WTC11 (cell line): Measurements from ENCODE around the gene CTNNA2.

Experiments
- ETV6 ChIP-seq: sonication (generic); formaldehyde crosslinking; IDR thresholded peaks from 2 replicates; pipeline ENCODE4 v1.8.1; 2022; ENCODE audit warnings: mild to moderate bottlenecking, missing genetic modification reagents
- JUN ChIP-seq: sonication (generic); formaldehyde crosslinking; IDR thresholded peaks from 2 replicates; pipeline ENCODE4 v1.8.0; 2023; ENCODE audit warnings: mild to moderate bottlenecking, missing genetic modification reagents
- NR3C1 ChIP-seq: sonication (generic); formaldehyde crosslinking; conservative IDR thresholded peaks from 2 replicates; pipeline ENCODE4 v1.8.1; 2023; ENCODE audit warnings: low read depth, mild to moderate bottlenecking, missing genetic modification reagents
- ZBTB21 ChIP-seq: sonication (generic); formaldehyde crosslinking; IDR thresholded peaks from 2 replicates; pipeline ENCODE4 v1.8.1; 2023; ENCODE audit warnings: mild to moderate bottlenecking, missing genetic modification reagents, borderline replicate concordance
- TF ChIP-seq, protein P1 (sequence below): fragments of 200-600 bp; IDR thresholded peaks from 2 replicates; pipeline ENCODE4 v1.8.0; 2022; ENCODE audit warnings: antibody characterized with exemption
- TF ChIP-seq, protein P2 (sequence below): sonication (generic); formaldehyde crosslinking; IDR thresholded peaks from 2 replicates; pipeline ENCODE4 v1.8.1; 2022; ENCODE audit warnings: mild to moderate bottlenecking, missing genetic modification reagents, moderate library complexity, borderline replicate concordance
- TF ChIP-seq, protein P3 (sequence below): sonication (generic); formaldehyde crosslinking; IDR thresholded peaks from 2 replicates; pipeline ENCODE4 v1.8.0; 2022; ENCODE audit warnings: mild to moderate bottlenecking, missing genetic modification reagents
- TF ChIP-seq, protein P4 (sequence below): sonication (generic); formaldehyde crosslinking; IDR thresholded peaks from 2 replicates; pipeline ENCODE4 v1.8.0; 2022; ENCODE audit warnings: mild to moderate bottlenecking, missing genetic modification reagents
- TF ChIP-seq, protein P5 (sequence below): sonication (generic); formaldehyde crosslinking; IDR thresholded peaks from 2 replicates; pipeline ENCODE4 v1.8.0; 2022; ENCODE audit warnings: missing genetic modification reagents
- TF ChIP-seq, protein P6 (sequence below): fragments of 250-450 bp; sonication (Bioruptor Pico); IDR thresholded peaks from 2 replicates; pipeline ENCODE4 v1.9.0; 2021; ENCODE audit warnings: mild to moderate bottlenecking
- TF ChIP-seq, protein P7 (sequence below): sonication (generic); formaldehyde crosslinking; IDR thresholded peaks from 2 replicates; pipeline ENCODE4 v1.8.1; 2022; ENCODE audit warnings: mild to moderate bottlenecking, moderate library complexity, missing genetic modification reagents
- TF ChIP-seq, protein P8 (sequence below): sonication (generic); formaldehyde crosslinking; IDR thresholded peaks from 2 replicates; pipeline ENCODE4 v1.8.1; 2022; ENCODE audit warnings: low read depth, missing genetic modification reagents, borderline replicate concordance

DNA sequence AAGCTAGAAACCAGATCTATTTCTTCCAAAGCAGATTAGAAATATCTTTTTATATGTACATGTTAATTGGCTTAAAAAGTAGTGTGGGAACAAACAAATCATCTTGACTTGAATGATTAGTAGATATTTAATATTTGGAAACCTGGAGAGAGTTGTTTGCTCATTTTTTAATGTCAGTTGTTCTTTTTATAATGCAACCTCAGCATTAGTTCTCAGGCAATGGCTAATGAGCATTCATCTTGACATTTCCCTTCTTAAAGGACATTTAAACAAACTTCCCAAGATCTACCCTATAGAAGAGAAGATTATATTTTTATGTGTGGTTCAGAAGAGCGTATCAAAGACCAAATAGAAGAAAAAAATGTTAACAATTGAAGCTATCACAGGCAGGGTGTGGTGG lies 334.0 kb downstream of the CTNNA2 start:
- TF ChIP-seq, protein P1, sequence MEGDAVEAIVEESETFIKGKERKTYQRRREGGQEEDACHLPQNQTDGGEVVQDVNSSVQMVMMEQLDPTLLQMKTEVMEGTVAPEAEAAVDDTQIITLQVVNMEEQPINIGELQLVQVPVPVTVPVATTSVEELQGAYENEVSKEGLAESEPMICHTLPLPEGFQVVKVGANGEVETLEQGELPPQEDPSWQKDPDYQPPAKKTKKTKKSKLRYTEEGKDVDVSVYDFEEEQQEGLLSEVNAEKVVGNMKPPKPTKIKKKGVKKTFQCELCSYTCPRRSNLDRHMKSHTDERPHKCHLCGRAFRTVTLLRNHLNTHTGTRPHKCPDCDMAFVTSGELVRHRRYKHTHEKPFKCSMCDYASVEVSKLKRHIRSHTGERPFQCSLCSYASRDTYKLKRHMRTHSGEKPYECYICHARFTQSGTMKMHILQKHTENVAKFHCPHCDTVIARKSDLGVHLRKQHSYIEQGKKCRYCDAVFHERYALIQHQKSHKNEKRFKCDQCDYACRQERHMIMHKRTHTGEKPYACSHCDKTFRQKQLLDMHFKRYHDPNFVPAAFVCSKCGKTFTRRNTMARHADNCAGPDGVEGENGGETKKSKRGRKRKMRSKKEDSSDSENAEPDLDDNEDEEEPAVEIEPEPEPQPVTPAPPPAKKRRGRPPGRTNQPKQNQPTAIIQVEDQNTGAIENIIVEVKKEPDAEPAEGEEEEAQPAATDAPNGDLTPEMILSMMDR = no peak
- TF ChIP-seq ZBTB21 (CRISPR knock-in tag) (no peak), ETV6 (CRISPR knock-in tag) (no peak), NR3C1 (no peak), JUN (CRISPR knock-in tag) (no peak)
- TF ChIP-seq, protein P2, sequence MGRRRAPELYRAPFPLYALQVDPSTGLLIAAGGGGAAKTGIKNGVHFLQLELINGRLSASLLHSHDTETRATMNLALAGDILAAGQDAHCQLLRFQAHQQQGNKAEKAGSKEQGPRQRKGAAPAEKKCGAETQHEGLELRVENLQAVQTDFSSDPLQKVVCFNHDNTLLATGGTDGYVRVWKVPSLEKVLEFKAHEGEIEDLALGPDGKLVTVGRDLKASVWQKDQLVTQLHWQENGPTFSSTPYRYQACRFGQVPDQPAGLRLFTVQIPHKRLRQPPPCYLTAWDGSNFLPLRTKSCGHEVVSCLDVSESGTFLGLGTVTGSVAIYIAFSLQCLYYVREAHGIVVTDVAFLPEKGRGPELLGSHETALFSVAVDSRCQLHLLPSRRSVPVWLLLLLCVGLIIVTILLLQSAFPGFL (CRISPR knock-in tag) = no peak
- TF ChIP-seq, protein P3, sequence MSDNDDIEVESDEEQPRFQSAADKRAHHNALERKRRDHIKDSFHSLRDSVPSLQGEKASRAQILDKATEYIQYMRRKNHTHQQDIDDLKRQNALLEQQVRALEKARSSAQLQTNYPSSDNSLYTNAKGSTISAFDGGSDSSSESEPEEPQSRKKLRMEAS (CRISPR knock-in tag) = no peak
- TF ChIP-seq, protein P4, sequence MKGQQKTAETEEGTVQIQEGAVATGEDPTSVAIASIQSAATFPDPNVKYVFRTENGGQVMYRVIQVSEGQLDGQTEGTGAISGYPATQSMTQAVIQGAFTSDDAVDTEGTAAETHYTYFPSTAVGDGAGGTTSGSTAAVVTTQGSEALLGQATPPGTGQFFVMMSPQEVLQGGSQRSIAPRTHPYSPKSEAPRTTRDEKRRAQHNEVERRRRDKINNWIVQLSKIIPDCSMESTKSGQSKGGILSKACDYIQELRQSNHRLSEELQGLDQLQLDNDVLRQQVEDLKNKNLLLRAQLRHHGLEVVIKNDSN = no peak
- TF ChIP-seq, protein P5, sequence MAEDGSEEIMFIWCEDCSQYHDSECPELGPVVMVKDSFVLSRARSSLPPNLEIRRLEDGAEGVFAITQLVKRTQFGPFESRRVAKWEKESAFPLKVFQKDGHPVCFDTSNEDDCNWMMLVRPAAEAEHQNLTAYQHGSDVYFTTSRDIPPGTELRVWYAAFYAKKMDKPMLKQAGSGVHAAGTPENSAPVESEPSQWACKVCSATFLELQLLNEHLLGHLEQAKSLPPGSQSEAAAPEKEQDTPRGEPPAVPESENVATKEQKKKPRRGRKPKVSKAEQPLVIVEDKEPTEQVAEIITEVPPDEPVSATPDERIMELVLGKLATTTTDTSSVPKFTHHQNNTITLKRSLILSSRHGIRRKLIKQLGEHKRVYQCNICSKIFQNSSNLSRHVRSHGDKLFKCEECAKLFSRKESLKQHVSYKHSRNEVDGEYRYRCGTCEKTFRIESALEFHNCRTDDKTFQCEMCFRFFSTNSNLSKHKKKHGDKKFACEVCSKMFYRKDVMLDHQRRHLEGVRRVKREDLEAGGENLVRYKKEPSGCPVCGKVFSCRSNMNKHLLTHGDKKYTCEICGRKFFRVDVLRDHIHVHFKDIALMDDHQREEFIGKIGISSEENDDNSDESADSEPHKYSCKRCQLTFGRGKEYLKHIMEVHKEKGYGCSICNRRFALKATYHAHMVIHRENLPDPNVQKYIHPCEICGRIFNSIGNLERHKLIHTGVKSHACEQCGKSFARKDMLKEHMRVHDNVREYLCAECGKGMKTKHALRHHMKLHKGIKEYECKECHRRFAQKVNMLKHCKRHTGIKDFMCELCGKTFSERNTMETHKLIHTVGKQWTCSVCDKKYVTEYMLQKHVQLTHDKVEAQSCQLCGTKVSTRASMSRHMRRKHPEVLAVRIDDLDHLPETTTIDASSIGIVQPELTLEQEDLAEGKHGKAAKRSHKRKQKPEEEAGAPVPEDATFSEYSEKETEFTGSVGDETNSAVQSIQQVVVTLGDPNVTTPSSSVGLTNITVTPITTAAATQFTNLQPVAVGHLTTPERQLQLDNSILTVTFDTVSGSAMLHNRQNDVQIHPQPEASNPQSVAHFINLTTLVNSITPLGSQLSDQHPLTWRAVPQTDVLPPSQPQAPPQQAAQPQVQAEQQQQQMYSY (CRISPR knock-in tag) = no peak
- TF ChIP-seq, protein P6, sequence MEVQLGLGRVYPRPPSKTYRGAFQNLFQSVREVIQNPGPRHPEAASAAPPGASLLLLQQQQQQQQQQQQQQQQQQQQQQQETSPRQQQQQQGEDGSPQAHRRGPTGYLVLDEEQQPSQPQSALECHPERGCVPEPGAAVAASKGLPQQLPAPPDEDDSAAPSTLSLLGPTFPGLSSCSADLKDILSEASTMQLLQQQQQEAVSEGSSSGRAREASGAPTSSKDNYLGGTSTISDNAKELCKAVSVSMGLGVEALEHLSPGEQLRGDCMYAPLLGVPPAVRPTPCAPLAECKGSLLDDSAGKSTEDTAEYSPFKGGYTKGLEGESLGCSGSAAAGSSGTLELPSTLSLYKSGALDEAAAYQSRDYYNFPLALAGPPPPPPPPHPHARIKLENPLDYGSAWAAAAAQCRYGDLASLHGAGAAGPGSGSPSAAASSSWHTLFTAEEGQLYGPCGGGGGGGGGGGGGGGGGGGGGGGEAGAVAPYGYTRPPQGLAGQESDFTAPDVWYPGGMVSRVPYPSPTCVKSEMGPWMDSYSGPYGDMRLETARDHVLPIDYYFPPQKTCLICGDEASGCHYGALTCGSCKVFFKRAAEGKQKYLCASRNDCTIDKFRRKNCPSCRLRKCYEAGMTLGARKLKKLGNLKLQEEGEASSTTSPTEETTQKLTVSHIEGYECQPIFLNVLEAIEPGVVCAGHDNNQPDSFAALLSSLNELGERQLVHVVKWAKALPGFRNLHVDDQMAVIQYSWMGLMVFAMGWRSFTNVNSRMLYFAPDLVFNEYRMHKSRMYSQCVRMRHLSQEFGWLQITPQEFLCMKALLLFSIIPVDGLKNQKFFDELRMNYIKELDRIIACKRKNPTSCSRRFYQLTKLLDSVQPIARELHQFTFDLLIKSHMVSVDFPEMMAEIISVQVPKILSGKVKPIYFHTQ (CRISPR knock-in tag) = no peak
- TF ChIP-seq, protein P7, sequence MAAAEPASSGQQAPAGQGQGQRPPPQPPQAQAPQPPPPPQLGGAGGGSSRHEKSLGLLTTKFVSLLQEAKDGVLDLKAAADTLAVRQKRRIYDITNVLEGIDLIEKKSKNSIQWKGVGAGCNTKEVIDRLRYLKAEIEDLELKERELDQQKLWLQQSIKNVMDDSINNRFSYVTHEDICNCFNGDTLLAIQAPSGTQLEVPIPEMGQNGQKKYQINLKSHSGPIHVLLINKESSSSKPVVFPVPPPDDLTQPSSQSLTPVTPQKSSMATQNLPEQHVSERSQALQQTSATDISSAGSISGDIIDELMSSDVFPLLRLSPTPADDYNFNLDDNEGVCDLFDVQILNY (CRISPR knock-in tag) = no peak
- TF ChIP-seq, protein P8, sequence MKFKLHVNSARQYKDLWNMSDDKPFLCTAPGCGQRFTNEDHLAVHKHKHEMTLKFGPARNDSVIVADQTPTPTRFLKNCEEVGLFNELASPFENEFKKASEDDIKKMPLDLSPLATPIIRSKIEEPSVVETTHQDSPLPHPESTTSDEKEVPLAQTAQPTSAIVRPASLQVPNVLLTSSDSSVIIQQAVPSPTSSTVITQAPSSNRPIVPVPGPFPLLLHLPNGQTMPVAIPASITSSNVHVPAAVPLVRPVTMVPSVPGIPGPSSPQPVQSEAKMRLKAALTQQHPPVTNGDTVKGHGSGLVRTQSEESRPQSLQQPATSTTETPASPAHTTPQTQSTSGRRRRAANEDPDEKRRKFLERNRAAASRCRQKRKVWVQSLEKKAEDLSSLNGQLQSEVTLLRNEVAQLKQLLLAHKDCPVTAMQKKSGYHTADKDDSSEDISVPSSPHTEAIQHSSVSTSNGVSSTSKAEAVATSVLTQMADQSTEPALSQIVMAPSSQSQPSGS (CRISPR knock-in tag) = no peak
